GM23338 (cell line): ENCODE results near the gene HS1BP3. TPM values are rescaled to one million over a fixed set of nuclear protein-coding genes. Genes with fewer than 3 reads are reported as not detected.

ENCODE experiments used
- ATAC-seq: fragments of 200-7000 bp; cut with Tn5 transposase; 3 replicates; pipeline ENCODE4 v1.9.1; 2020
- DNase-seq: peaks from one replicate; pipeline ENCODE4 v3.0.0-alpha.2; 2015; ENCODE audit warnings: low spot score
- H2AFZ ChIP-seq: fragments of 200-600 bp; sonication (generic); 2 replicates; pipeline ENCODE4 v1.8.0; 2016; ENCODE audit warnings: antibody characterized with exemption, mild to moderate bottlenecking, moderate library complexity
- H3F3A ChIP-seq: fragments of 200-600 bp; sonication (generic); replicated peaks from 2 replicates; pipeline ENCODE4 v1.8.0; 2017; ENCODE audit warnings: antibody characterized with exemption, mixed run types, low read depth
- H3K27ac ChIP-seq: fragments of 200-600 bp; sonication (generic); 2 replicates; pipeline ENCODE4 v1.6.1; 2016; ENCODE audit warnings: low read depth
- H3K27me3 ChIP-seq: fragments of 200-600 bp; sonication (generic); 2 replicates; pipeline ENCODE4 v1.8.0; 2016; ENCODE audit warnings: mild to moderate bottlenecking, mixed run types, moderate library complexity; ENCODE audit not compliant: insufficient read depth
- H3K36me3 ChIP-seq: fragments of 200-600 bp; sonication (generic); 2 replicates; pipeline ENCODE4 v1.8.0; 2016; ENCODE audit warnings: mild to moderate bottlenecking; ENCODE audit not compliant: insufficient read depth
- H3K4me1 ChIP-seq: fragments of 200-600 bp; sonication (generic); 2 replicates; pipeline ENCODE4 v1.8.0; 2016; ENCODE audit warnings: mild to moderate bottlenecking, moderate library complexity; ENCODE audit not compliant: insufficient read depth
- H3K4me2 ChIP-seq: fragments of 200-600 bp; sonication (generic); 2 replicates; pipeline ENCODE4 v1.7.1; 2017; ENCODE audit warnings: mixed run types
- H3K4me3 ChIP-seq: fragments of 200-600 bp; sonication (generic); 2 replicates; pipeline ENCODE4 v1.6.1; 2016; ENCODE audit warnings: mixed run types
- H3K79me2 ChIP-seq: fragments of 200-600 bp; sonication (generic); replicated peaks from 2 replicates; pipeline ENCODE4 v1.8.0; 2017; ENCODE audit warnings: mild to moderate bottlenecking; ENCODE audit not compliant: insufficient read depth
- H3K9me2 ChIP-seq: fragments of 200-600 bp; sonication (generic); 2 replicates; pipeline ENCODE4 v1.8.0; 2017; ENCODE audit not compliant: insufficient read depth
- H4K20me1 ChIP-seq: fragments of 200-600 bp; sonication (generic); replicated peaks from 2 replicates; pipeline ENCODE4 v1.8.0; 2017; ENCODE audit warnings: mild to moderate bottlenecking; ENCODE audit not compliant: insufficient read depth
- H3K27ac Mint-ChIP-seq: 2 replicates; pipeline ENCODE4 v1.8.0; 2020; ENCODE audit warnings: inconsistent platforms, mild to moderate bottlenecking, moderate library complexity, mixed read lengths
- H3K27me3 Mint-ChIP-seq: 3 replicates; pipeline ENCODE4 v1.8.0; 2022; ENCODE audit warnings: low read depth, mild to moderate bottlenecking, moderate library complexity, mixed read lengths, inconsistent platforms; ENCODE audit not compliant: insufficient read depth, poor library complexity
- H3K36me3 Mint-ChIP-seq: 3 replicates; pipeline ENCODE4 v1.8.0; 2021; ENCODE audit warnings: low read depth, mild to moderate bottlenecking, inconsistent platforms, moderate library complexity, mixed read lengths
- H3K4me1 Mint-ChIP-seq: 3 replicates; pipeline ENCODE4 v1.8.0; 2020; ENCODE audit warnings: mild to moderate bottlenecking, inconsistent platforms, mixed read lengths
- H3K4me3 Mint-ChIP-seq: 3 replicates; pipeline ENCODE4 v1.8.0; 2021; ENCODE audit warnings: moderate library complexity, mild to moderate bottlenecking, inconsistent platforms, mixed read lengths
- H3K9me3 Mint-ChIP-seq: 3 replicates; pipeline ENCODE4 v1.8.0; 2020; ENCODE audit warnings: moderate library complexity, mild to moderate bottlenecking, inconsistent platforms, mixed read lengths
- CREB1 ChIP-seq: fragments of 250-450 bp; sonication (Bioruptor Pico); IDR thresholded peaks from 2 replicates; pipeline ENCODE4 v1.5.0; 2020; ENCODE audit warnings: low read depth, mild to moderate bottlenecking, moderate library complexity
- JUNB ChIP-seq: IDR thresholded peaks from one replicate; pipeline ENCODE4 v1.6.1; 2016; ENCODE audit warnings: antibody characterized with exemption; ENCODE audit not compliant: unreplicated experiment
- POLR2AphosphoS5 ChIP-seq: IDR thresholded peaks from 2 replicates; pipeline ENCODE4 v1.6.1; 2016; ENCODE audit warnings: antibody characterized with exemption, low read depth
- STAT1 ChIP-seq: IDR thresholded peaks from one replicate; pipeline ENCODE4 v1.6.1; 2016; ENCODE audit warnings: antibody characterized with exemption; ENCODE audit not compliant: unreplicated experiment
- ZNF331 ChIP-seq: fragments of 250-450 bp; sonication (Bioruptor Pico); IDR thresholded peaks from 2 replicates; pipeline ENCODE4 v1.5.0; 2020; ENCODE audit warnings: low read depth, mild to moderate bottlenecking, moderate library complexity
- polyA plus RNA-seq: library from polyadenylated mRNA; unstranded; fragments of >200 nt; fragmentation: Nextera tagmentation; extraction: Ambion mirVana; gene quantifications from 2 replicates; pipeline ENCODE4 v1.2.1, GENCODE V29; 2016
- total RNA-seq: library from RNA; depleted of rRNA; stranded (reverse); fragments of >200 nt; shearing (Covaris generic); gene quantifications from 2 replicates; pipeline ENCODE4 v1.2.3, GENCODE V29; 2014
- TF ChIP-seq, protein P1 (sequence below): fragments of 250-450 bp; sonication (Bioruptor Pico); IDR thresholded peaks from 2 replicates; pipeline ENCODE4 v1.5.0; 2020; ENCODE audit warnings: mild to moderate bottlenecking, moderate library complexity
- TF ChIP-seq, protein P2 (sequence below): IDR thresholded peaks from 2 replicates; pipeline ENCODE4 v1.6.1; 2016; ENCODE audit warnings: antibody characterized with exemption
- TF ChIP-seq, protein P3 (sequence below), 2 experiments: fragments of 200-600 bp in 1 of 2; sonication (generic) in 1 of 2; conservative IDR thresholded peaks; 2 replicates each; pipeline versions ENCODE4 v1.5.1 to v1.6.1; 2016 to 2017; ENCODE audit warnings: antibody characterized with exemption in 2 of 2, low read depth in 2 of 2, mild to moderate bottlenecking in 2 of 2, moderate library complexity in 1 of 2

HS1BP3 gene
- total and polyA plus RNA-seq, 2 experiments from 2014 or later = 7.2 to 15.0 TPM

DNA sequence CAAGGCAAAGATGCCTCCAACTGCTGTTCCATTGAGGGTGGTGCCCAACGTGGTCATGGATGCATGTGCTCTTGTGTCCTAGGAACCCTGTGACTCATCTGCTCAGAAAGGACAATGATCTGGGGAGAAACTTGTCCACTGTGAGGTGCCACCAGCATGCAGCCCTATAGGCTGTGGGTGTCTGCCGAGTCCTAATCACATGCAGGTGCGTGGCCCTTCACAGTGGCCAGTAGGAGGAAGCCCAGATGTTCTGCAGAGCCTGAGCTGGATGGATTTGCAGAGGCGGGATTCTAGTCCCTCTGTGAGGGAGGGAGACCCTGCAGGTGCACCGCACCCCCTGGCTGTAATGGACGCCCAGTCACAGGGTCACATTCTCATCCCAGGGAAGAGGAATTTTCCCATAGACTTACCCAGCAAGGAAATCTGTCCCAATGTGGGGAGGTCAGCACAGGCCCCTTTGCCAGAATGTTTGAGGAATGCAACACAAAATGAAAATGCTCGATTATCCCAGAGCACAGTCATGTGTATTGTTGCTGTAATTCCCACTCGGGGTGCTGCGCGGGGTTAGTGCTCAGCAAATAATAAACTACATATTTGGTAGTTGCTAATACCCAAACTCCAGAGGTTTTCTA, 30.0 kb upstream of the HS1BP3 start:
- Histone ChIP-seq H3K4me3 (no peak overlapping the region), H3K36me3 (no peaks in the 10 kb centered on the region), H3K4me2 (no peak overlapping the region), H3K9me2 (no peaks in the 10 kb centered on the region), H3K27me3 (no peaks in the 10 kb centered on the region), H3K27ac (no peak overlapping the region), H4K20me1 (no peaks in the 10 kb centered on the region; the same call in 1 of the 2 replicates), H3K4me1 (0 out of 2 replicates have a peak, but pooled peaks cover 3% of the 10 kb centered on the region), H2AFZ (no peak overlapping the region), H3K79me2 (no peaks in the 10 kb centered on the region), H3F3A (no peaks in the 10 kb centered on the region)
- no peaks in the 10 kb centered on the region for H3K36me3 Mint-ChIP-seq
- H3K27me3 Mint-ChIP-seq = peaks cover 5% of the 10 kb centered on the region
- no peak for TF ChIP-seq CREB1
- no peak for TF ChIP-seq JUNB
- TF ChIP-seq STAT1 = no peak
- TF ChIP-seq ZNF331 (CRISPR knock-in tag) = no peak
- no peak for TF ChIP-seq POLR2AphosphoS5
- TF ChIP-seq, protein P1, sequence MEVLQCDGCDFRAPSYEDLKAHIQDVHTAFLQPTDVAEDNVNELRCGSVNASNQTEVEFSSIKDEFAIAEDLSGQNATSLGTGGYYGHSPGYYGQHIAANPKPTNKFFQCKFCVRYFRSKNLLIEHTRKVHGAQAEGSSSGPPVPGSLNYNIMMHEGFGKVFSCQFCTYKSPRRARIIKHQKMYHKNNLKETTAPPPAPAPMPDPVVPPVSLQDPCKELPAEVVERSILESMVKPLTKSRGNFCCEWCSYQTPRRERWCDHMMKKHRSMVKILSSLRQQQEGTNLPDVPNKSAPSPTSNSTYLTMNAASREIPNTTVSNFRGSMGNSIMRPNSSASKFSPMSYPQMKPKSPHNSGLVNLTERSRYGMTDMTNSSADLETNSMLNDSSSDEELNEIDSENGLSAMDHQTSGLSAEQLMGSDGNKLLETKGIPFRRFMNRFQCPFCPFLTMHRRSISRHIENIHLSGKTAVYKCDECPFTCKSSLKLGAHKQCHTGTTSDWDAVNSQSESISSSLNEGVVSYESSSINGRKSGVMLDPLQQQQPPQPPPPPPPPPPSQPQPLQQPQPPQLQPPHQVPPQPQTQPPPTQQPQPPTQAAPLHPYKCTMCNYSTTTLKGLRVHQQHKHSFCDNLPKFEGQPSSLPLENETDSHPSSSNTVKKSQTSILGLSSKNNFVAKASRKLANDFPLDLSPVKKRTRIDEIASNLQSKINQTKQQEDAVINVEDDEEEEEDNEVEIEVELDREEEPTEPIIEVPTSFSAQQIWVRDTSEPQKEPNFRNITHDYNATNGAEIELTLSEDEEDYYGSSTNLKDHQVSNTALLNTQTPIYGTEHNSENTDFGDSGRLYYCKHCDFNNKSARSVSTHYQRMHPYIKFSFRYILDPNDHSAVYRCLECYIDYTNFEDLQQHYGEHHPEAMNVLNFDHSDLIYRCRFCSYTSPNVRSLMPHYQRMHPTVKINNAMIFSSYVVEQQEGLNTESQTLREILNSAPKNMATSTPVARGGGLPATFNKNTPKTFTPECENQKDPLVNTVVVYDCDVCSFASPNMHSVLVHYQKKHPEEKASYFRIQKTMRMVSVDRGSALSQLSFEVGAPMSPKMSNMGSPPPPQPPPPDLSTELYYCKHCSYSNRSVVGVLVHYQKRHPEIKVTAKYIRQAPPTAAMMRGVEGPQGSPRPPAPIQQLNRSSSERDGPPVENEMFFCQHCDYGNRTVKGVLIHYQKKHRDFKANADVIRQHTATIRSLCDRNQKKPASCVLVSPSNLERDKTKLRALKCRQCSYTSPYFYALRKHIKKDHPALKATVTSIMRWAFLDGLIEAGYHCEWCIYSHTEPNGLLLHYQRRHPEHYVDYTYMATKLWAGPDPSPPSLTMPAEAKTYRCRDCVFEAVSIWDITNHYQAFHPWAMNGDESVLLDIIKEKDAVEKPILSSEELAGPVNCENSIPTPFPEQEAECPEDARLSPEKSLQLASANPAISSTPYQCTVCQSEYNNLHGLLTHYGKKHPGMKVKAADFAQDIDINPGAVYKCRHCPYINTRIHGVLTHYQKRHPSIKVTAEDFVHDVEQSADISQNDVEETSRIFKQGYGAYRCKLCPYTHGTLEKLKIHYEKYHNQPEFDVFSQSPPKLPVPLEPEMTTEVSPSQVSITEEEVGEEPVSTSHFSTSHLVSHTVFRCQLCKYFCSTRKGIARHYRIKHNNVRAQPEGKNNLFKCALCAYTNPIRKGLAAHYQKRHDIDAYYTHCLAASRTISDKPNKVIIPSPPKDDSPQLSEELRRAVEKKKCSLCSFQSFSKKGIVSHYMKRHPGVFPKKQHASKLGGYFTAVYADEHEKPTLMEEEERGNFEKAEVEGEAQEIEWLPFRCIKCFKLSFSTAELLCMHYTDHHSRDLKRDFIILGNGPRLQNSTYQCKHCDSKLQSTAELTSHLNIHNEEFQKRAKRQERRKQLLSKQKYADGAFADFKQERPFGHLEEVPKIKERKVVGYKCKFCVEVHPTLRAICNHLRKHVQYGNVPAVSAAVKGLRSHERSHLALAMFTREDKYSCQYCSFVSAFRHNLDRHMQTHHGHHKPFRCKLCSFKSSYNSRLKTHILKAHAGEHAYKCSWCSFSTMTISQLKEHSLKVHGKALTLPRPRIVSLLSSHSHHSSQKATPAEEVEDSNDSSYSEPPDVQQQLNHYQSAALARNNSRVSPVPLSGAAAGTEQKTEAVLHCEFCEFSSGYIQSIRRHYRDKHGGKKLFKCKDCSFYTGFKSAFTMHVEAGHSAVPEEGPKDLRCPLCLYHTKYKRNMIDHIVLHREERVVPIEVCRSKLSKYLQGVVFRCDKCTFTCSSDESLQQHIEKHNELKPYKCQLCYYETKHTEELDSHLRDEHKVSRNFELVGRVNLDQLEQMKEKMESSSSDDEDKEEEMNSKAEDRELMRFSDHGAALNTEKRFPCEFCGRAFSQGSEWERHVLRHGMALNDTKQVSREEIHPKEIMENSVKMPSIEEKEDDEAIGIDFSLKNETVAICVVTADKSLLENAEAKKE (CRISPR knock-in tag) = no peak
- TF ChIP-seq, protein P2, sequence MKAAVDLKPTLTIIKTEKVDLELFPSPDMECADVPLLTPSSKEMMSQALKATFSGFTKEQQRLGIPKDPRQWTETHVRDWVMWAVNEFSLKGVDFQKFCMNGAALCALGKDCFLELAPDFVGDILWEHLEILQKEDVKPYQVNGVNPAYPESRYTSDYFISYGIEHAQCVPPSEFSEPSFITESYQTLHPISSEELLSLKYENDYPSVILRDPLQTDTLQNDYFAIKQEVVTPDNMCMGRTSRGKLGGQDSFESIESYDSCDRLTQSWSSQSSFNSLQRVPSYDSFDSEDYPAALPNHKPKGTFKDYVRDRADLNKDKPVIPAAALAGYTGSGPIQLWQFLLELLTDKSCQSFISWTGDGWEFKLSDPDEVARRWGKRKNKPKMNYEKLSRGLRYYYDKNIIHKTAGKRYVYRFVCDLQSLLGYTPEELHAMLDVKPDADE = no peak
- TF ChIP-seq, protein P3, sequence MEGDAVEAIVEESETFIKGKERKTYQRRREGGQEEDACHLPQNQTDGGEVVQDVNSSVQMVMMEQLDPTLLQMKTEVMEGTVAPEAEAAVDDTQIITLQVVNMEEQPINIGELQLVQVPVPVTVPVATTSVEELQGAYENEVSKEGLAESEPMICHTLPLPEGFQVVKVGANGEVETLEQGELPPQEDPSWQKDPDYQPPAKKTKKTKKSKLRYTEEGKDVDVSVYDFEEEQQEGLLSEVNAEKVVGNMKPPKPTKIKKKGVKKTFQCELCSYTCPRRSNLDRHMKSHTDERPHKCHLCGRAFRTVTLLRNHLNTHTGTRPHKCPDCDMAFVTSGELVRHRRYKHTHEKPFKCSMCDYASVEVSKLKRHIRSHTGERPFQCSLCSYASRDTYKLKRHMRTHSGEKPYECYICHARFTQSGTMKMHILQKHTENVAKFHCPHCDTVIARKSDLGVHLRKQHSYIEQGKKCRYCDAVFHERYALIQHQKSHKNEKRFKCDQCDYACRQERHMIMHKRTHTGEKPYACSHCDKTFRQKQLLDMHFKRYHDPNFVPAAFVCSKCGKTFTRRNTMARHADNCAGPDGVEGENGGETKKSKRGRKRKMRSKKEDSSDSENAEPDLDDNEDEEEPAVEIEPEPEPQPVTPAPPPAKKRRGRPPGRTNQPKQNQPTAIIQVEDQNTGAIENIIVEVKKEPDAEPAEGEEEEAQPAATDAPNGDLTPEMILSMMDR (conservative IDR thresholded peaks at IDR 0.05; ENCODE audit: low read depth in 2 of 2) = 0 out of 4 replicates have a peak, but pooled peaks of 1 of the 2 experiments have one; percentile 2
- DNase-seq (no peak), ATAC-seq (no peak)
- no peak overlapping the region for H3K4me3 Mint-ChIP-seq
- peaks cover 13% of the 10 kb centered on the region for H3K4me1 Mint-ChIP-seq
- H3K9me3 Mint-ChIP-seq = no peaks in the 10 kb centered on the region
- H3K27ac Mint-ChIP-seq = no peak overlapping the region
